Measurements from ENCODE around the gene DUSP7. TPM values are rescaled to one million over a fixed set of nuclear protein-coding genes. Genes with fewer than 3 reads are reported as not detected.

Gene DUSP7
- total RNA-seq, 1 experiment from 2014 or later, result 40.9 TPM

- DNase-seq, result no peak
- H3K4me1 ChIP-seq (ENCODE audit: insufficient read depth, low read length), result peaks cover 15% of the 10 kb centered on the region
- ChIA-PET POLR2A (ENCODE audit: unreplicated experiment) (no interaction called here), CTCF (no interaction called here)
- TF ChIP-seq, protein P1, sequence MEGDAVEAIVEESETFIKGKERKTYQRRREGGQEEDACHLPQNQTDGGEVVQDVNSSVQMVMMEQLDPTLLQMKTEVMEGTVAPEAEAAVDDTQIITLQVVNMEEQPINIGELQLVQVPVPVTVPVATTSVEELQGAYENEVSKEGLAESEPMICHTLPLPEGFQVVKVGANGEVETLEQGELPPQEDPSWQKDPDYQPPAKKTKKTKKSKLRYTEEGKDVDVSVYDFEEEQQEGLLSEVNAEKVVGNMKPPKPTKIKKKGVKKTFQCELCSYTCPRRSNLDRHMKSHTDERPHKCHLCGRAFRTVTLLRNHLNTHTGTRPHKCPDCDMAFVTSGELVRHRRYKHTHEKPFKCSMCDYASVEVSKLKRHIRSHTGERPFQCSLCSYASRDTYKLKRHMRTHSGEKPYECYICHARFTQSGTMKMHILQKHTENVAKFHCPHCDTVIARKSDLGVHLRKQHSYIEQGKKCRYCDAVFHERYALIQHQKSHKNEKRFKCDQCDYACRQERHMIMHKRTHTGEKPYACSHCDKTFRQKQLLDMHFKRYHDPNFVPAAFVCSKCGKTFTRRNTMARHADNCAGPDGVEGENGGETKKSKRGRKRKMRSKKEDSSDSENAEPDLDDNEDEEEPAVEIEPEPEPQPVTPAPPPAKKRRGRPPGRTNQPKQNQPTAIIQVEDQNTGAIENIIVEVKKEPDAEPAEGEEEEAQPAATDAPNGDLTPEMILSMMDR (conservative IDR thresholded peaks at IDR 0.05; ENCODE audit: low read depth, low read length), result no peak
- TF ChIP-seq EZH2phosphoT487 (IDR thresholded peaks at IDR 0.05; ENCODE audit: borderline replicate concordance, low read length) (no peak), EZH2 (IDR thresholded peaks at IDR 0.05; ENCODE audit: low read length, unreplicated experiment) (no peak)
- H3K4me3 ChIP-seq (ENCODE audit: low read length), result no peak overlapping the region
- no peaks in the 10 kb centered on the region for H3F3A ChIP-seq (ENCODE audit: low read length, unreplicated experiment)
- no peak overlapping the region for H2AFZ ChIP-seq (ENCODE audit: low read length)
- H3K9me3 ChIP-seq (ENCODE audit: low read length), result no peaks in the 10 kb centered on the region
- no peaks in the 10 kb centered on the region for H3K36me3 ChIP-seq (ENCODE audit: low read depth, low read length)
- ATAC-seq, result no peak
- no peak overlapping the region for H3K4me2 ChIP-seq (ENCODE audit: low read length)
- no TSS peak for BruUV-seq (replicated peaks)
- H3K27ac ChIP-seq (ENCODE audit: low read length), result no peak overlapping the region
- no peaks in the 10 kb centered on the region for H3K79me2 ChIP-seq (ENCODE audit: low read length)
- no peaks in the 10 kb centered on the region for H3K27me3 ChIP-seq (ENCODE audit: low read length)
- intact Hi-C loops (cut with micrococcal nuclease), result no loop called here
- no peak overlapping the region for H3K9ac ChIP-seq (ENCODE audit: low read length)
- H4K20me1 ChIP-seq (ENCODE audit: low read length), result no peaks in the 10 kb centered on the region
- H3K9me2 ChIP-seq (replicated peaks; ENCODE audit: low read length), result no peaks in the 10 kb centered on the region
Measured at GRCh38 chr3:52064561-52064960, 8.2 kb upstream of the DUSP7 start.

GRCh38 chr3:52063026-52063723 is 6.8 kb upstream of the DUSP7 start:
- H3K4me1 ChIP-seq (ENCODE audit: insufficient read depth, low read length), result peaks cover 15% of the 10 kb centered on the region
- H3K9me3 ChIP-seq (ENCODE audit: low read length), result no peaks in the 10 kb centered on the region
- TF ChIP-seq EZH2phosphoT487 (IDR thresholded peaks at IDR 0.05; ENCODE audit: borderline replicate concordance, low read length) (no peak), EZH2 (IDR thresholded peaks at IDR 0.05; ENCODE audit: low read length, unreplicated experiment) (no peak)
- TF ChIP-seq, protein P1 (conservative IDR thresholded peaks at IDR 0.05; ENCODE audit: low read depth, low read length), result no peak
- H3K9ac ChIP-seq (ENCODE audit: low read length), result peak overlapping the region; percentile 61
- ATAC-seq, result 0 out of 2 replicates have a peak, but pooled peaks have one; percentile 2
- H4K20me1 ChIP-seq (ENCODE audit: low read length), result no peaks in the 10 kb centered on the region
- no peaks in the 10 kb centered on the region for H3F3A ChIP-seq (ENCODE audit: low read length, unreplicated experiment)
- peak overlapping the region; percentile 43 for H3K4me2 ChIP-seq (ENCODE audit: low read length)
- intact Hi-C loops (cut with micrococcal nuclease), result no loop called here
- no peaks in the 10 kb centered on the region for H3K79me2 ChIP-seq (ENCODE audit: low read length)
- no TSS peak for BruUV-seq (replicated peaks)
- H3K27ac ChIP-seq (ENCODE audit: low read length), result peak overlapping the region; percentile 75
- no peaks in the 10 kb centered on the region for H3K36me3 ChIP-seq (ENCODE audit: low read depth, low read length)
- no peak for DNase-seq
- no peak overlapping the region for H3K4me3 ChIP-seq (ENCODE audit: low read length)
- ChIA-PET CTCF (interaction anchor here (0.6 kb wide), 1 partner anchor 48 kb away, joined by 3 read pairs; no protein-coding TSS in a partner anchor), POLR2A (ENCODE audit: unreplicated experiment) (no interaction called here)
- H2AFZ ChIP-seq (ENCODE audit: low read length), result no peak overlapping the region
- no peaks in the 10 kb centered on the region for H3K9me2 ChIP-seq (replicated peaks; ENCODE audit: low read length)
- H3K27me3 ChIP-seq (ENCODE audit: low read length), result no peaks in the 10 kb centered on the region

- H3K9ac ChIP-seq (ENCODE audit: low read length), result peak overlapping the region; percentile 61
- no peaks in the 10 kb centered on the region for H3K79me2 ChIP-seq (ENCODE audit: low read length)
- peak overlapping the region; percentile 43 for H3K4me2 ChIP-seq (ENCODE audit: low read length)
- ChIA-PET CTCF (no interaction called here), POLR2A (ENCODE audit: unreplicated experiment) (no interaction called here)
- H3K27ac ChIP-seq (ENCODE audit: low read length), result peak overlapping the region; percentile 75
- no peaks in the 10 kb centered on the region for H3K36me3 ChIP-seq (ENCODE audit: low read depth, low read length)
- no peaks in the 10 kb centered on the region for H3F3A ChIP-seq (ENCODE audit: low read length, unreplicated experiment)
- no peaks in the 10 kb centered on the region for H4K20me1 ChIP-seq (ENCODE audit: low read length)
- intact Hi-C loops (cut with micrococcal nuclease), result no loop called here
- no peak overlapping the region for H3K4me3 ChIP-seq (ENCODE audit: low read length)
- no TSS peak for BruUV-seq (replicated peaks)
- H3K9me2 ChIP-seq (replicated peaks; ENCODE audit: low read length), result no peaks in the 10 kb centered on the region
- DNase-seq, result peak; percentile 97
- H3K27me3 ChIP-seq (ENCODE audit: low read length), result no peaks in the 10 kb centered on the region
- peak; percentile 94 for ATAC-seq
- no peaks in the 10 kb centered on the region for H3K9me3 ChIP-seq (ENCODE audit: low read length)
- TF ChIP-seq, protein P1 (conservative IDR thresholded peaks at IDR 0.05; ENCODE audit: low read depth, low read length), result no peak
- no peak for TF ChIP-seq EZH2phosphoT487 (IDR thresholded peaks at IDR 0.05; ENCODE audit: borderline replicate concordance, low read length)
- TF ChIP-seq EZH2 (IDR thresholded peaks at IDR 0.05; ENCODE audit: low read length, unreplicated experiment), result no peak
- H2AFZ ChIP-seq (ENCODE audit: low read length), result no peak overlapping the region
- H3K4me1 ChIP-seq (ENCODE audit: insufficient read depth, low read length), result peaks cover 21% of the 10 kb centered on the region
Measured at GRCh38 chr3:52062505-52062904, 6.1 kb upstream of the DUSP7 start.
